Measurements from ENCODE around the gene ZNF621. TPM values are rescaled to one million over a fixed set of nuclear protein-coding genes. Genes with fewer than 3 reads are reported as not detected.
A peak's percentile ranks its signal among the peaks of the same experiment; 100 is the strongest.

ZNF621 gene
- total and polyA plus RNA-seq, 9 of the 15 experiments (the other 6 are each of a cell fraction or from before 2014, with no cell fraction given), result 4.7 to 28.9 (median 20.6) TPM

- no peak for TF ChIP-seq RCOR1 (IDR thresholded peaks at IDR 0.05; ENCODE audit: borderline replicate concordance in 1 of 2, low read depth in 2 of 2, low read length in 2 of 2)
- peak; percentile 97 for TF ChIP-seq TRIM28 (IDR thresholded peaks at IDR 0.05)
- TF ChIP-seq, protein P1, sequence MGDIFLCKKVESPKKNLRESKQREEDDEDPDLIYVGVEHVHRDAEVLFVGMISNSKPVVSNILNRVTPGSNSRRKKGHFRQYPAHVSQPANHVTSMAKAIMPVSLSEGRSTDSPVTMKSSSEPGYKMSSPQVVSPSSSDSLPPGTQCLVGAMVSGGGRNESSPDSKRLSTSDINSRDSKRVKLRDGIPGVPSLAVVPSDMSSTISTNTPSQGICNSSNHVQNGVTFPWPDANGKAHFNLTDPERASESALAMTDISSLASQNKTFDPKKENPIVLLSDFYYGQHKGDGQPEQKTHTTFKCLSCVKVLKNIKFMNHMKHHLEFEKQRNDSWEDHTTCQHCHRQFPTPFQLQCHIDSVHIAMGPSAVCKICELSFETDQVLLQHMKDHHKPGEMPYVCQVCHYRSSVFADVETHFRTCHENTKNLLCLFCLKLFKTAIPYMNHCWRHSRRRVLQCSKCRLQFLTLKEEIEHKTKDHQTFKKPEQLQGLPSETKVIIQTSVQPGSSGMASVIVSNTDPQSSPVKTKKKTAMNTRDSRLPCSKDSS (IDR thresholded peaks at IDR 0.05; ENCODE audit: low read depth, partially characterized antibody), result peak; percentile 86
- TF ChIP-seq HEY1 (CRISPR knock-in tag; IDR thresholded peaks at IDR 0.05; ENCODE audit: borderline replicate concordance), result no peak
- no peak for TF ChIP-seq FOS (IDR thresholded peaks at IDR 0.05; ENCODE audit: extremely low read depth, insufficient read length)
- peak; percentile 19; the same call in 1 of the 2 replicates for TF ChIP-seq TEAD4 (IDR thresholded peaks at IDR 0.05; ENCODE audit: low read length)
- no peak for TF ChIP-seq TEAD4 (CRISPR knock-in tag; IDR thresholded peaks at IDR 0.05; ENCODE audit: borderline replicate concordance)
- TF ChIP-seq POLR2AphosphoS2 (IDR thresholded peaks at IDR 0.05; ENCODE audit: low read length), result no peak
- no peak for TF ChIP-seq CHD4 (IDR thresholded peaks at IDR 0.05; ENCODE audit: insufficient read depth, insufficient replicate concordance, low read depth, low read length, poor library complexity, severe bottlenecking)
- TF ChIP-seq HMGXB4 (CRISPR knock-in tag; IDR thresholded peaks at IDR 0.05), result no peak
- no peak for TF ChIP-seq ZNF324 (CRISPR knock-in tag; IDR thresholded peaks at IDR 0.05)
- TF ChIP-seq NR2C1 (IDR thresholded peaks at IDR 0.05), result no peak
- TF ChIP-seq NR2C1 (tag; IDR thresholded peaks at IDR 0.05), result no peak
- TF ChIP-seq TOE1 (IDR thresholded peaks at IDR 0.05; ENCODE audit: borderline replicate concordance), result no peak
- no peak for TF ChIP-seq TOE1 (CRISPR knock-in tag; IDR thresholded peaks at IDR 0.05; ENCODE audit: borderline replicate concordance, low read depth)
- no peak for TF ChIP-seq ZNF146 (CRISPR knock-in tag; IDR thresholded peaks at IDR 0.05; ENCODE audit: unreplicated experiment)
- no peak for TF ChIP-seq TGIF2 (CRISPR knock-in tag; IDR thresholded peaks at IDR 0.05)
- TF ChIP-seq PRMT5 (CRISPR knock-in tag; IDR thresholded peaks at IDR 0.05), result no peak
- TF ChIP-seq TRIM24 (IDR thresholded peaks at IDR 0.05), result peak in 1 of 2 experiments; percentile 56; a peak in 1 of 4 replicates
- TF ChIP-seq, protein P2, sequence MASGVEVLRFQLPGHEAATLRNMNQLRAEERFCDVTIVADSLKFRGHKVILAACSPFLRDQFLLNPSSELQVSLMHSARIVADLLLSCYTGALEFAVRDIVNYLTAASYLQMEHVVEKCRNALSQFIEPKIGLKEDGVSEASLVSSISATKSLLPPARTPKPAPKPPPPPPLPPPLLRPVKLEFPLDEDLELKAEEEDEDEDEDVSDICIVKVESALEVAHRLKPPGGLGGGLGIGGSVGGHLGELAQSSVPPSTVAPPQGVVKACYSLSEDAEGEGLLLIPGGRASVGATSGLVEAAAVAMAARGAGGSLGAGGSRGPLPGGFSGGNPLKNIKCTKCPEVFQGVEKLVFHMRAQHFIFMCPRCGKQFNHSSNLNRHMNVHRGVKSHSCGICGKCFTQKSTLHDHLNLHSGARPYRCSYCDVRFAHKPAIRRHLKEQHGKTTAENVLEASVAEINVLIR (CRISPR knock-in tag; IDR thresholded peaks at IDR 0.05), result no peak
- no peak for TF ChIP-seq SLC30A9 (CRISPR knock-in tag; IDR thresholded peaks at IDR 0.05)
- no peak for TF ChIP-seq SRSF1 (IDR thresholded peaks at IDR 0.05; ENCODE audit: low read depth, low read length)
- no peak for TF ChIP-seq RBM14 (IDR thresholded peaks at IDR 0.05; ENCODE audit: borderline replicate concordance, insufficient read depth, low read depth, low read length)
- TF ChIP-seq CBFA2T2 (conservative IDR thresholded peaks at IDR 0.05), result no peak
- TF ChIP-seq CBFB (CRISPR knock-in tag; IDR thresholded peaks at IDR 0.05), result no peak
Measured at GRCh38 chr3:40487172-40487571, 37.6 kb upstream of the ZNF621 start (continued).
